Stimulated activated naive CD8-positive, alpha-beta T cell treated with anti-CD3 and anti-CD28 coated beads, Interleukin-15, Interleukin-2, amounts not matched to agents 100 ng/mL and 50 ng/mL, for 24 hours (primary cell): Measurements from ENCODE around the gene GPC6.
"Not testable (repeated sequence)": the region's sequence is repeated elsewhere in the genome, so short reads cannot be mapped to it uniquely, and the experiment has no call there.

Source experiments
- H3K27ac Mint-ChIP-seq: one replicate; pipeline ENCODE4 v1.8.0; 2021; ENCODE audit warnings: mild to moderate bottlenecking, mixed read lengths
- H3K27me3 Mint-ChIP-seq: one replicate; pipeline ENCODE4 v1.8.0; 2021; ENCODE audit warnings: mixed read lengths
- H3K36me3 Mint-ChIP-seq: one replicate; pipeline ENCODE4 v1.8.0; 2021; ENCODE audit warnings: low read depth, mixed read lengths
- H3K4me1 Mint-ChIP-seq: one replicate; pipeline ENCODE4 v1.8.0; 2021; ENCODE audit warnings: low read depth, mixed read lengths
- H3K4me3 Mint-ChIP-seq: one replicate; pipeline ENCODE4 v1.8.0; 2021; ENCODE audit warnings: mild to moderate bottlenecking, mixed read lengths
- H3K9me3 Mint-ChIP-seq: one replicate; pipeline ENCODE4 v1.8.0; 2021; ENCODE audit warnings: mixed read lengths

The GPC6 gene

GRCh38 chr13:93472814-93473296 lies 246.2 kb downstream of the GPC6 start:
- H3K4me3 Mint-ChIP-seq = no peak overlapping the region
- H3K36me3 Mint-ChIP-seq = no peaks in the 10 kb centered on the region
- H3K27ac Mint-ChIP-seq = no peak overlapping the region
- peaks cover 10% of the 10 kb centered on the region for H3K9me3 Mint-ChIP-seq
- H3K4me1 Mint-ChIP-seq = no peaks in the 10 kb centered on the region
- no peaks in the 10 kb centered on the region for H3K27me3 Mint-ChIP-seq

GRCh38 chr13:93473441-93474270 lies 247.0 kb downstream of the GPC6 start:
- H3K4me1 Mint-ChIP-seq = no peaks in the 10 kb centered on the region
- H3K27ac Mint-ChIP-seq = no peak overlapping the region

GRCh38 chr13:93476175-93476574 lies 249.6 kb downstream of the GPC6 start:
- Mint-ChIP-seq H3K4me3 (no peak overlapping the region), H3K4me1 (no peaks in the 10 kb centered on the region), H3K36me3 (no peaks in the 10 kb centered on the region), H3K27ac (no peak overlapping the region), H3K9me3 (peaks cover 5% of the 10 kb centered on the region), H3K27me3 (no peaks in the 10 kb centered on the region)

More at GRCh38 chr13:93473441-93474270, 247.0 kb downstream of the GPC6 start:
- Mint-ChIP-seq H3K27me3 (no peaks in the 10 kb centered on the region), H3K36me3 (no peaks in the 10 kb centered on the region), H3K9me3 (peaks cover 10% of the 10 kb centered on the region), H3K4me3 (no peak overlapping the region)

GRCh38 chr13:93477238-93477637 lies 250.6 kb downstream of the GPC6 start:
- no peak overlapping the region for H3K27ac Mint-ChIP-seq

GRCh38 chr13:93480553-93481106 lies 254.0 kb downstream of the GPC6 start:
- no peaks in the 10 kb centered on the region for H3K9me3 Mint-ChIP-seq
- H3K27me3 Mint-ChIP-seq = no peaks in the 10 kb centered on the region
- H3K36me3 Mint-ChIP-seq = no peaks in the 10 kb centered on the region
- H3K4me1 Mint-ChIP-seq = no peaks in the 10 kb centered on the region
- no peak overlapping the region for H3K27ac Mint-ChIP-seq
- H3K4me3 Mint-ChIP-seq = no peak overlapping the region

More at GRCh38 chr13:93477238-93477637, 250.6 kb downstream of the GPC6 start:
- H3K9me3 Mint-ChIP-seq = no peaks in the 10 kb centered on the region
- H3K4me1 Mint-ChIP-seq = no peaks in the 10 kb centered on the region
- no peak overlapping the region for H3K4me3 Mint-ChIP-seq
- H3K27me3 Mint-ChIP-seq = no peaks in the 10 kb centered on the region
- no peaks in the 10 kb centered on the region for H3K36me3 Mint-ChIP-seq

- not testable (repeated sequence) for H3K9me3 Mint-ChIP-seq, H3K36me3 Mint-ChIP-seq, H3K4me3 Mint-ChIP-seq, H3K27me3 Mint-ChIP-seq, H3K4me1 Mint-ChIP-seq, H3K27ac Mint-ChIP-seq
Measured at GRCh38 chr13:93496117-93496516, 269.5 kb downstream of the GPC6 start.

- no peak overlapping the region for H3K27ac Mint-ChIP-seq
- H3K9me3 Mint-ChIP-seq = no peaks in the 10 kb centered on the region
- no peak overlapping the region for H3K4me3 Mint-ChIP-seq
- peaks cover 3% of the 10 kb centered on the region for H3K27me3 Mint-ChIP-seq
- no peaks in the 10 kb centered on the region for H3K36me3 Mint-ChIP-seq
- H3K4me1 Mint-ChIP-seq = no peaks in the 10 kb centered on the region
Measured at GRCh38 chr13:93496985-93497673, 270.5 kb downstream of the GPC6 start.

GRCh38 chr13:93499991-93500390 lies 273.4 kb downstream of the GPC6 start:
- no peak overlapping the region for H3K4me3 Mint-ChIP-seq
- no peaks in the 10 kb centered on the region for H3K4me1 Mint-ChIP-seq
- peaks cover 3% of the 10 kb centered on the region for H3K27me3 Mint-ChIP-seq
- H3K27ac Mint-ChIP-seq = no peak overlapping the region
- H3K9me3 Mint-ChIP-seq = no peaks in the 10 kb centered on the region
- no peaks in the 10 kb centered on the region for H3K36me3 Mint-ChIP-seq

DNA sequence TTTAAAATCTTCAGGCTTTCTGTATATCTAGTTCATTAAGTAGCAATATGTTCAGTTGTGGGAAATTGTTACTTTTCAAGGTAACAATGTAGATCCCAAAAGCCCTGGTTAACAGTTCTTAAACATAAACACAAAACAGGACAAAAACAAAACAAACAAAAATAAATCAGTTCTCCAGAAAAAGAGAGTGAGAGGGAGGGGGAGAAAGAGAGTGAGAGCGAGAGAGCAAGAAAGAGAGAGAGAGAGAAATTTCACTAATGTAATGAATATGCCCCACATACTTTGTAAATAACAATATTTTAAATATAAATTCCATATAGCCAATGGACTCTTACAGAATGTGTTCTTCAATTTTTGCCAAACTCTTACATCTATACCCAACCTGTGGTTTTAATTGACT lies 275.5 kb downstream of the GPC6 start:
- H3K27me3 Mint-ChIP-seq = peaks cover 3% of the 10 kb centered on the region
- H3K4me3 Mint-ChIP-seq = no peak overlapping the region
- H3K9me3 Mint-ChIP-seq = no peaks in the 10 kb centered on the region
- no peaks in the 10 kb centered on the region for H3K4me1 Mint-ChIP-seq
- no peak overlapping the region for H3K27ac Mint-ChIP-seq
- no peaks in the 10 kb centered on the region for H3K36me3 Mint-ChIP-seq

- Mint-ChIP-seq H3K27ac (no peak overlapping the region), H3K36me3 (no peaks in the 10 kb centered on the region), H3K4me1 (no peaks in the 10 kb centered on the region), H3K27me3 (peaks cover 3% of the 10 kb centered on the region), H3K9me3 (no peaks in the 10 kb centered on the region), H3K4me3 (no peak overlapping the region)
Measured at GRCh38 chr13:93502987-93503615, 276.5 kb downstream of the GPC6 start.

DNA sequence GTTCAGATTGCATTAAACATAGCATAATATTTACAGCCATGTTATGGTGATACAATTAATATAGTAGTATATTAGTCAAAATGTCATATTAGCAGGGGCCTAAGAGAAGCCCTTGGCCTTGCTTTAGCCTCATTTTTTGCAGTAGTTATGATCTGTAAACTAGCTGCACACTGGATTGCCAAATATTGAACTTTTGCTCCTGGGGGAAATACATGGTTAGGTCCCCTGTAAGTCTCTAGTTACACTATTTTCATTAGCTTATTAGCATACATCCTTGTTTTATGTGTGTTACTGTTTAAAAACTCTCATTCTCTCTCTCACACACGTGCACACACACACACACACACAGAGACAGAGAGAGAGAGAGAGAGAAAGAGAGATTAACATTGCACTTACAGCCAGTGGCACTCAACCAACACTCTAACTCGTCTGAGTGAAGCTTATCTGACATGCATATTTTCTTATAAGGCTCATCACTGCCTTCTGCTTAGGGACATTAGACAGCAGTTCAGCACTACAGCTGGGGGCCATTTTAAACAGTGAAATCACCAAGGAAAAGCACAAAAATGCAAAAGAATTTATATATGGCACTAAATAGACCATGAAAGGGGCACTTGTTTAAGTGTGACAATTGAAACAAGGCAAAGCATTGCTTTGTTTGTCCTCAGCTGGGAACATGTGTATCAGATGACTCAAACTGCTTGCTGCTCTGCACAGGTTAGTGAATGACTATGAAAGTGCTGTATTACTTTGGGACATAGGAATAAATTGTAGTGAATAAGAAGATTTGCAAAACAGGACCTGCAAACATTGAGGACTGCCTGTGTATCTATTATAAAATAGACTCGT lies 278.7 kb downstream of the GPC6 start:
- Mint-ChIP-seq H3K36me3 (no peaks in the 10 kb centered on the region), H3K27ac (no peak overlapping the region), H3K27me3 (no peaks in the 10 kb centered on the region), H3K9me3 (no peaks in the 10 kb centered on the region), H3K4me1 (no peaks in the 10 kb centered on the region), H3K4me3 (no peak overlapping the region)

GRCh38 chr13:93511011-93511410 lies 284.4 kb downstream of the GPC6 start:
- no peak overlapping the region for H3K4me3 Mint-ChIP-seq
- no peak overlapping the region for H3K27ac Mint-ChIP-seq
- H3K4me1 Mint-ChIP-seq = no peaks in the 10 kb centered on the region
- H3K36me3 Mint-ChIP-seq = no peaks in the 10 kb centered on the region
- peaks cover 8% of the 10 kb centered on the region for H3K27me3 Mint-ChIP-seq
- no peaks in the 10 kb centered on the region for H3K9me3 Mint-ChIP-seq

GRCh38 chr13:93515267-93515666 lies 288.7 kb downstream of the GPC6 start:
- Mint-ChIP-seq H3K9me3 (no peaks in the 10 kb centered on the region), H3K36me3 (no peaks in the 10 kb centered on the region), H3K27ac (no peak overlapping the region), H3K4me3 (no peak overlapping the region), H3K4me1 (no peaks in the 10 kb centered on the region), H3K27me3 (peaks cover 12% of the 10 kb centered on the region)

DNA sequence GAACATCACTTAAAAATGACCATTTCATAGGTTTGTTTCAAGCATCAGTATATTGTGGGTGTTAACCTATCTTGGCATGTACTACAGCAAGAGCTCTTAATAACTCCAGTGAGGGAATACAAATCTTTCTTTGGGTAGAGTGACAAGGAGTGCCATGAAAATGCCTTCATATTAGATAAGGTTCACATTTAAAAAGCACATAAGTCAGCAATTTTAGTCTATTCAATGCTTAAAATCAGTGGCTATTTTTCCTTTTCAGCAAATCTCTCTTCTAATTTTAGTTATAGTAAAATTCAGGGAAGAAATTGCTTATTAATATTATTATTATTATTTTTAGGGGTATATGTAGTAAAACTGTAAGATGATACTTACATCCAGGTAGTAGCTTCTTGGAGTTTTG lies 291.1 kb downstream of the GPC6 start:
- H3K27me3 Mint-ChIP-seq = peaks cover 12% of the 10 kb centered on the region
- H3K9me3 Mint-ChIP-seq = no peaks in the 10 kb centered on the region
- H3K4me3 Mint-ChIP-seq = no peak overlapping the region
- H3K27ac Mint-ChIP-seq = no peak overlapping the region
- H3K36me3 Mint-ChIP-seq = no peaks in the 10 kb centered on the region
- no peaks in the 10 kb centered on the region for H3K4me1 Mint-ChIP-seq
